ENCODE data around the gene LYSET.
"Not testable (repeated sequence)": the region's sequence is repeated elsewhere in the genome, so short reads cannot be mapped to it uniquely, and the experiment has no call there.

LYSET gene

DNA sequence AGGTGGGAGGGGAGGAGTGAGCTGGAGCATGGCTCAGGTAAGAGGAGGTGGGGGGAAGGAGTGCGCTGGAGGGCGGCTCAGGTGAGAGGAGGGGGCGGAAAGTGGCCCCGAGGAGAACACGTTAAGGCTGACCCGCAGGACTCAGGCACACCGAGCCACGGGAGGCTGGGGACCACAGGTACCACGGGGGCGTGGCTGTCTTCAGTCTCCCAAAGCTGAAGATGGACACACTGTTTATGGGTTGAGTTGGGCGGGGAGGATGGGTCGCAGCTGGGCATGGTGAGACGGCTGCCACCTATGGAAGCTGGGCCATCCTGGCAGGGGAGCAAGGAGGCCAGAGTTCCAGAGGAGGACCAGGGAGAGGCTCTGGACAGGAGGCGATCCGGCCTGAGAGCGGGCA is 45.4 kb downstream of the LYSET start:
- DNase-seq: no peak

DNA sequence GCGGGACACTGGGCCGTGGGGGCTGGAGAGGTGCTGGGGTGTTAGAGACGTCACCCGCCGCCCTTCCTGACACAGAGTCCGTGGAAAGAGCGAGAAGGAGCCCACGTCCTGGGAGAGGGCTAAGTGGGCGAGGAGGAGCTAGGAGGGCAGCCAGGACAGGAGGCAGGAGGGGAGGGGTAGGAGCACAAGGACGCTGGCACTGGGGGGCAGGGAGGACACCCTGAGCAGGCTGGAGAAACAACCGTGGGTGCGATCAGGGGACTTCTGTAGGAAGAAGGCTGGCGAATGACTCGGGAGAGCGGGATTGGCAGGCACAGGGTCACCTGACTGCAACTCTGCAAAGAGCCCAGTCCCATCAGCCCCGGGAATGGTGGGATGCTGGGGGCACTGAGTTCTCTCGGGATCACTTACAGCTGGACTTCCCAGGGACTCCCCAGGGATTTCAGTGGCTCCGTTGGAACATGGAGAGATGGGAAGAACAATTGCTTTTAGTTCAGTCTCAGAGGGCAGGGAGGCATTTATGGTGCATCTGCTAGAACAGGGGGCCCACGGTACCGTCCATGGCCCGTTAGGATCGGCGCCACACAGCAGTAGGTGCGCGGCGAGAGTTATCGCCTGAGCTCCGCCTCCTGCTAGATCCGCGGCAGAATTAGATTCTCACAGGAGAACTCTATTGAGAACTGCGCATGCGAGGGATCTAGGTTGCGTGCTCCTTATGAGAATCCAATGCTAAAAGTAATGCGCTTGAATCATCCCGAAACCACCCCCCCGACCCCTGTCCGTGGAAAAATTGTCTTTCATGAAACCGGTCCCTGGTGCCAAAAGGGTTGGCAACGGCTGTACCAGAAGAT is 46.2 kb downstream of the LYSET start:
- DNase-seq: no peak

DNA sequence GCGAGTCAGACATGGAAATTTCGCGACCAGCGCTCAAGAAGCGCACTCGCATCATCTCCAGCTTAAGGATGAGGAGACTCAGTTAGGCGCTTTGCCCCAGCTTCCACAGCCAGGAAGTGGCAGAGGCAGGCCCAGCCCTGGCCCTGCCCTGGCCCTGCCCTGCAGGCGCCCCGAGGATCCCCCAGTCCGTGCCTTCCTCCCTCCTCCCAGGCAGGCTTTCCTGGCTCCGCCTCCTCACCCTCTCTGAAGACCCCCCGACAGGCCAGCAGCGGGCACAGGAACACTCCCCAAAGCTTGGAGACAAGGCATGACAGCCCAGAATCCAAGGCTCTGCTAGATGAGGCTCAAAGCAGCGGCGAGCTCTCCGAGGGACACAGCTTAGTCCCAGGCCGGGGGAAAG is 47.0 kb downstream of the LYSET start:
- DNase-seq: no peak

DNA sequence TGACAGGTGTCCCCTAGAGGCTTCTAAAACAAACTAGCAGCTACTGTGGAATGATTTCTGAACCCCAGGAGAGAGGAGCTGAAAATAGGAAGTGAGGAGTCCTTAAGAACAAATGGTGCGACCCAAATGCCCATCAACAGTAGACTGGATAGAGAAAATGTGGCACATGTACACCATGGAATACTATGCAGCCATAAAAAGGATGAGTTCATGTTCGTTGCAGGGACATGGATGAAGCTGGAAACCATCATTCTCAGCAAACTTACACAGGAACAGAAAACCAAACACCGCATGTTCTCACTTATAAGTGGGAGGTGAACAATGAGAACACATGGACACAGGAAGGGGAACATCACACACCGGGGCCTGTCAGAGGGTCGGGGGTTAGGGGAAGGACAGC is 48.0 kb downstream of the LYSET start:
- DNase-seq: not testable (repeated sequence)

DNA sequence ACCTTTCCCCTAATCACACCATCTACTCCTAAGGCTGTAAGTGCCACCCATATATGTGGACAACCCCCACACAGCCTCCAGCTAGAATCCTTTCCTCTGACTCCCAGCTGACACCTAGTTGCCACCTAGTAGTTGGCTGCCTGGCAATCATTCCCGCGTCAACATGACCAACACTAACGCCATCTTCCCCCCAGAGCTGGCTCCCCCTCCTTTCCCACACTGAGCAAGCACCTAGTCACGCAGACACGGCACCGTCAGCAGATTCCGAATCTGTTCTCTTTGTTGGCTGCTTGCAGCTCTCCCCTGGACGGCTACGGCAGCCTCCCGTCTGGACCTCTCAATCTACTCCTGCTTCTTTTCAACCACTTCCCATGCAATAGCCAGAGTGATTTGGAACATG is 49.7 kb downstream of the LYSET start:
- no peak for DNase-seq
